HG03457 (cell line): Measurements from ENCODE around the gene PSG5.
"Not testable (repeated sequence)": the region's sequence is repeated elsewhere in the genome, so short reads cannot be mapped to it uniquely, and the experiment has no call there.

Experiments
- ATAC-seq: cut with Tn5 transposase; IDR thresholded peaks from one replicate; pipeline ENCODE4 v1.9.1; 2021; ENCODE audit warnings: moderate number of reproducible peaks; ENCODE audit not compliant: unreplicated experiment

Gene PSG5

DNA sequence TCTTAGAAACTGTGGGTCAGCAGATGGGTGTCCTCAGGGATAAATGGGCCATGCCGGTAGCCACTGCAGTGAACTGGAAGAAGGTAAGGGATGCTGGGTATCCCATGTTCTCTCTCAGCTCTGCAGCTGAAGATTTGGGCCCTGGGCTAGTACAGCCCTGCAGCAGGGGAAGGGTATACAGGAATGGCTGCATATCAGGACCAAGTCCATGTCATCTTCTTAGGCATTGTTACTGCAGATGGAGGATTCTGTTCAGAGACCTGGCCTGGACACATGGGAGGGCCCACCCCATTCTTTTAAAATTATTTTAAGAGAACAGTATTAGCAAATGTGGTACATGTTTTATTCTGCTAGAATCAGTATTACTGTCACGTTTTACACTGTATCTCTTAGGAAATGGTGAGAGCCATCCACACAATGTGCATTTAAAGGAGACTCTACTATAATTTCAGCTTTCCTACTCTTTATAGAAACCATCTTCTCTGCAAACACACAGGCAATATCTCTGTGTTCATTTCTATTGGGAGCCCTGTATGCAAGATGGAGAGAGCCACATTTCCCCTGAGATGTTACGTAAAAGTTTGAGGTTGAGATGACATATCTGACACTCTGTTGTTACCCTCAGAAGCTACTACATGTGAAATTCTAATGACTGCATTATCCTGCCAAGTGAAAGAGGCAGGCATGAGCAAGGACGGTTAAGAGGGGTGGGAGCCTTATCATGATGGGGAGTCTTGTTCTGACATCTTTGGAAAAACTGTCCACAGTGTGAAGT lies 6.2 kb upstream of the PSG5 start:
- ATAC-seq, result not testable (repeated sequence)

DNA sequence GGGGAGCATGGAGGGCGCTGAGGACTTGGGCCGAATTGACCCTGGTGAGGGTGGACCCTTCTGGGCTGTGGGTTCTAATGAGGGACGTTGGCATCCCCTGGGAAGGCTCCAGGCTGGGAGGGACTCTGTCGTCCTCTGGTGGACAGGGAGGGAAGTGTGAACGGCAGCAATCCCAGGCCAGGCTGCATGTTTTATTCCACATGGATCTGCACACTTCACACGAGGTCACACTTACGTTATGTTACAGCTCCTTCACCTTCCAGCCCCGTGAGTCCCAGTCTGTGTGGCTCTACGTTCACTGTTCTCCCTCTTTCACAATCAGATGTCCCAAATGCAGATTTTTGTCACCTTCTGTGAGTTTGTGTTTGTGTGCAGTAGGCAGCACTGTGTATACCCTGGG lies 1.8 kb upstream of the PSG5 start:
- ATAC-seq, result not testable (repeated sequence)

DNA sequence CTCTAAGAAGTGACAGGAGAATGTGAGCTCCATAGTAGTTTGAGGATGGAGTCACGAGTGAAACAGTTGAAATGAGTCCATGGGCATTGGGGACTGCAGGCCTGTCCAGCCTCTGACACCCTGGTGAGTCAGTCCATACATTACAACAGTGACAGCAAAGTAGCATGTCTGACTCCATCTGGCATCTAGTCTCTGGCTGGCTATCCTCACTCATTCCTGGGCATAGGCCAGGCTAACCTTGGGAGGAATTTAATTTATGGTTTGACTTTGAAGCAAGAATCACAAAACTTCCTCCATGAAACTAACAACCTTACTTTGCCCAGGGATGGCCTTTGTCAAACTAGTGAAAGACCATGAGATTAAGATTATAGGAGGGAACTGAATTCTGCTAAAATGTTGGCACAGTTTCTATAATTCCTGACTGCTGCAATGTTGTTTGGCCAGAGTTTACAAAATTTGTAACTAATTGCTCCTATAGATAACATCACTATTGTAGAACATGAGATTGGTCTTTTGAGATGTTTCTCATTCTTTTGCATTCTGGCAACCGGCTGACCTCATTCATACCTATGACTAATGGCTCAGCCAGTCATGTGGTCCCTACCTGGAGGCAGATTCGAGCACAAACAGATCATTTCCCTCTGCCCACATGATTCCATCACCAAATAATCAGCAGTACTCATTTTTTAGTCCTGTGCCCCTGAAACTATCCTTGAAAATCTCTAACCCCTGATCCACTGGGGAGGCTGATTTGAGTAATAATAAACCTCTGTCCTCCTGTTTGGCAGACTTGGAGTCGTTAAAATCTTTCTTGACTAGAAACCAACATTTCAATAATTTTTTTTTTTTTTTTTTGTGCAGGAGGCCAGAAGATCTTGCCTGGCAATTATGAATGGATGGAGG lies 4.2 kb downstream of the PSG5 start:
- not testable (repeated sequence) for ATAC-seq

DNA sequence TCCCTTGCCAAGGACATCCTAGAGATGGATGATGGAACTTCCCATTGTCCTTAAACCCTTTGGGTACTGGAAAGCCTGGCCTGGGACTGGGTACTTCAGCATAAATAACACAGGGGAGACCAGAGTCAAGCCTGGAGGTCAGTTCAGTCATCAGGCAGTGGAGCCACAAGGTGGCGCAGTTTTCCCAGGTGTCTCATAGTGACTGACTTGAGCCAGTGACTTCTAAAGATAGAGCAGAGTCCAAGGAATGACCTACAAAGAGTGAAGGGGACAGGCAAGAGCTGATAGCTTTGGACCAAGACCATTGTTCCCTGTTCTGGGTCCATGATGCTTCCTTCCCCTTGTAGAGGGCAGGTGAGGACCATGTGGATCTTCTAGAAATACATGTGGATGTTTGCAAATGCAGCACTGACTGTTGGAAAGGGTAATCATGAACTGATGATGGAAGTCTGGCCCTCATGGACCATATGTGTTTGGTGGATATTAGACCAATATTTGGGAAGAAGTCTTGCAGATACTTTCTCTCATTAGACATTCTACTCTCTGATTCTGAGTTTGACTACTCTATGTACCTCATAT lies 6.7 kb downstream of the PSG5 start:
- ATAC-seq, result not testable (repeated sequence)

DNA sequence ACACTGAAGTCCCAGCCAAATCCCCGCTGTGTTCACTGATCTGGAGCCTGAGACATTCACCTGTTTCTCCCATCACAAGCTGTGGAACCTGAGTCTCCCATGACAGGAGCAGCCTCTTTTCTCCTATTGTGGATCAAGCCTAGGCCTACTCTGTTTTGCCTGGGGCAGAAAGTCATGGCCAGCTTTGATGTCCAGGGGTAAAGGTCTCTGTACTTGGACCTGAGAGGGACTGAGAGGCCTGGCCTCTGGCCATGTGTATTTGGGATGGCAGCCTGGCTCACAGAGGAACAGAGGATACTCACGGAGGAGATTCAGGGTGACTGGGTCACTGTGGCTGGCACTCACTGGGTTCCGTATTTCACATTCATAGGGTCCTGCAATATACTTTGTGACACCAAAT lies 7.8 kb downstream of the PSG5 start:
- not testable (repeated sequence) for ATAC-seq

DNA sequence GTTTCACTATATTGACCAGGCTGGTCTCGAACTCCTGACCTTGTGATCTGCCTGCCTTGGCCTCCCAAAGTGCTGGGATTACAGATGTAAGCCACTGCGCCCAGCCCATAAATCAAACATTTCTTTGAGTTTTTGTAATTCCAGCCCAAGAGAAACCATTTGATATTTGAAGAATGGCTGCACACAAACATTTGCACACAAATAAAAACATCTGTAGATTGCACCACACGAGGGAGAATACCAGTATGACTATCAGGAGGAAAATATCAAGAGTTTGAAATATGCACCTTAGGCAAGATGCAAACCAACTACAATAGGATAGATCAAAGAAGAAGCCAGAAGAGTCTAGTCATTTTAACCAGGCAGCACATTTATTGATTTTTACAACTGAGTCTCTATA lies 20.4 kb downstream of the PSG5 start:
- not testable (repeated sequence) for ATAC-seq

DNA sequence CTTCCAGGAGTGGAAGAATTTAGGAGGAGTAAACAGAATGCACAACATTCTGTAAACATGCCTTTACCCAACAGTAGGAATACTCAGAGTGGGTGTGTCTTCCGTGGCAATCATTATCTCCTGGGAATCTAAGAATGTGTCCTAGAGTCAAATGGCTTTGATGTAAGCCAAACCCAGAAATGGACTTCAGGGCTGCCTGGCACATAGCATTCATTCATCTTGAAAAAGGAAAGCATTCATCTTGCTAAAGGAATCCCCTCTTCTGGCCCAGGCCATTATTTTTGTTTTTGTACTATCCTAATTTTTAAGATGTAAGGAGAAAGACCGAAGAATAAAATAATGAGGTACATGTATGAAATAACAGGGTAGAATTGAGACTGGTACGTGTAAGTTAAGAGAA lies 23.2 kb downstream of the PSG5 start:
- ATAC-seq, result not testable (repeated sequence)

DNA sequence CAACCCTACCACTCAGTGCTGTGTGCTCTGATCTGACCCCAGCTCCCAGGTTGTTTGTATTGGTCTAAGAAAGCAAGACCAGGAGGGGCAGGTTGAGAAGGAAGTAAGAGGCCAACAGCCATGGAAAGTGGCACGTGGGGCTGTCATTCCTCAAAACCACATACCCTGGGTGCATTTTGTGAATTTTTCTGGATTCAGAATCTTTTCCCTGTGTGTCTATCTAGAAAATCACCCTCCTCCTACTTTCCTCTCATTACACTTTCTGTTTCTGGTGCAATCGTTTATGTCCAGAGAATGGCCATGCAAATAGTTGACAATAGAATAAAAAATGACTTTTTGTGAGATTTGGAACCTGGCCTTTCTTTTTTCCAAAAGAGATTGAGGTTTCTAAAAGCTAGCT lies 24.1 kb downstream of the PSG5 start:
- ATAC-seq, result not testable (repeated sequence)

DNA sequence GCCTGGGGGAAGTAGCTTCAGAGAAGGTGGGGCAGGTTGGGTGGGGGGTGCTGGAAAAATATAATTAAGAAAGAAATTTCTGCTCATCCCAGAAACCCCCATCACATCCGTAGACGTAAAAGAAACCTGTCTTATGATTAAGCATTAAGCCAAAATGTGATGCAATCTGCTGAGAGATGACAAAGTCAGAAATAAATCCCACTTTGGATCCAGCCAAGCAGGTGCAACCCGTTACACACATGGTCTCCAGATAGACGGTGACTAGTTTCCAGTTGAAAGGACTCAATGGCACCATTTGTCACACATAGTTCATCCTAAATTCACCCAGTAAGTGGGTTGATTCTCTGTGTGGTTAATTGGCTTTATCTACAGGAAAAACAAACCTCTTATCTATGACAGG lies 34.1 kb downstream of the PSG5 start:
- ATAC-seq, result no peak

DNA sequence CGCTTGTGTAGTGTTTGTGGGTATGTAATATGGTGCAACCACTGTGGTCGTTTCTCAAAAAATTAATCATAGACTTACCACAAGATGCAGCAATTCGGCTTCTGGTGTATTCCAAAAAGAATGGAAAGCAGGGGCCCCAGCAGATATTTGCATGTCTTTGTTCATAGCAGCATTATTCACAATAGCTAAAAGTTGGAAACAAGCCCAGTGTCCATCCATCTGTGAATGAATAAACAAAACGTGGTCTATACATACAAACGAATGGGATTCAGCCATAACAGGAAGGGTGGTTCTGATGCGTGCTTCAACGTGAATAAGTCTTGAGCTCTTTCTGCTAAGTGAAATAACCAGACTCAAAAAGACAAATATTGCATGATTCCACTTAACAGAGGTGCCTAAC lies 36.5 kb downstream of the PSG5 start:
- ATAC-seq, result not testable (repeated sequence)

DNA sequence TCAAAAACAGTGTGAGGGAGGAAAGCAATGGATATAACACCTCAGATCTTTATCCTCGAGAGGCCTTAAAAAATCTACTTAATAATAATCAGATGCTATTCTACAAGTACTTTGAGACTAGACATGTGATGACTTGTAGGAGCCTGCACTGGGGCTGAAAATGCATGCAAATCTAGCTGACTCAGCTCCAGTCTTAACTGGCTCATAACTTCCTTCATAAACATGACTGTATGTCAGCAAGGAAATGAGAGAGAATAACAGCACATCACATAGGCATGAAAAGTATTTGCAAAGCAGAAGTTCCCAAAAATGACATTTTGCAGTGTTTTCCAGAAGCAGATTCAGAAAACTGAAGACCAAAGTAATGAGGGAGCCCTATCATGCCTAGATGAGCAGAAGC lies 38.1 kb downstream of the PSG5 start:
- no peak for ATAC-seq

DNA sequence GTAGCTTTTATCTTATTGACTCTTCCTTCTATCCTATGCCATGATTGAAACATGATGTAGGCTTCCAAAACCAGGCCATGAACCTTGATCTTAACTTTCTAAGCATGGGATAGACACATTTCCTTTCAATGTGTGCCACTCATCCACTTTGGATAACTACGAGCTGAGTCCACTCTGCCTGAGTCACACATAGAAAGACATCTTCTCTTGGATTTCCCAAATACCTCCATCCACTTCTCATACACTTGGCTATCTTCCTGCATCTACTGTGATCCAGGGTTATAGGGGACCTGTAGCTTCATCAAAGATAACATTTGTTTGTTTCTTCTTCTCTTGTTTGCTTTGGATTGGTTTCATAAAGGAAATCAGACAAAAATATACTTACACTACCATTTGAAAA lies 44.6 kb downstream of the PSG5 start:
- ATAC-seq, result not testable (repeated sequence)

DNA sequence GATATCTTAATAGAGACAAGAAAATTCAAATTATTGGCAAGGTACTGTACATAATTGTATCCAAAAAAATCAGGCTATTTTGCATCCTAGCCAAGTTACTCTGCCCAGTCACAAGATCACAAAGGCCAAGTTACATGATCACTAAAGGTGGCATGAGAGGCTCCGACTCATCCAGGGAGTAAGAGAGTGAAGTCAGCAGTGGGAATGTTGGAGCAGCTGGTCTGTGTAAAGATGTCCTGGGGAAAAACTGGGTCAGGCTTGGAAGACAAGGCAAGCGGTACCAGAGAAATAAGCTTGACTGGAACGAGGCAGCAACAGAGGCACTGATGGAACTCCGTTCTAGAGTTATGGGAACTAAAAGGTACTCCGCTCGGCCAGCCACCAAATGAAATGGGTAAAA lies 53.6 kb downstream of the PSG5 start:
- no peak for ATAC-seq

DNA sequence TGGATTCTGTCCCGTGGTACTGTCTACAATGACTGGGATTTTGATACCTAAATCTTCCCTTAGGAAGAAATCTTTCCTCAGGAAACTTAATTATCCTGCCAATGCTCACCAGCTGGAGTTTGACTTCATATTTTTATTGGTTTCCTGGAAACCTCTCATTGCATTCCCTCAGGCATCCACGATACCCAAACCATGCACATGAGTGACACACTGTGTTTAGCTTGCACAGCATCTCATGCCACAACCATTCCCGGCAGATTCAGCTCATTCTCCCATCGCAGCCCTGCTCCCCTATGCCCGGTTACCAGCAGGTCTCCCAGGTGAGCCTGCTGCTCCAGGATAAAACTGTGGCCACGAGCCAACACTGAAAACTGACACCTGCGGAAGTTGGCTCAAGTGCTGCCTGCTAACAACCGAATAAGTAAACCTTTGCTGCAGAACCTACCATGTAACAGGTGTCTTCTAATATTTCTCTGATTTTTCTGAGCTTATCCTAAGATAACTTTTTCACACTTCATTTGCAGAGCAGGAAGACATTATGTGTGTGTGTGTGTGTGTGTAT lies 55.0 kb downstream of the PSG5 start:
- not testable (repeated sequence) for ATAC-seq

DNA sequence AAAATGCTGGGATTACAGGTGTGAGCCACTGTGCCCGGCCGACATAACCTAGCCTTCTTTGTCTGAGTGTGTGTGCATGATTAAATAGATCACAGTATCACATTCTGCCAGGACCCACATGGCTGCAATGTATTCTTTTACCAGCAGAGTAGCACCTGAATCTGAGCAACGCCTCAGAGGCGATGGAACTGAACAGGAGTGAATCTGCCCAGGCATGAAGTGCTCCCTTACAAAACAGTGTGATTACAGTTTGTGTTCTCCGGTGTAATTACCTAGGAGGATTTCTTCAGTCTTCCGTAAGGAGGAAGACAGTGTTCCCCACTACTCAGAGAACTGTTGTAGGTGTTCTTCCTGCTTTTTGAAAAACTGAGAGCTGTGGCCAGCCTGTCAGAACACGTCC lies 57.1 kb downstream of the PSG5 start:
- not testable (repeated sequence) for ATAC-seq

DNA sequence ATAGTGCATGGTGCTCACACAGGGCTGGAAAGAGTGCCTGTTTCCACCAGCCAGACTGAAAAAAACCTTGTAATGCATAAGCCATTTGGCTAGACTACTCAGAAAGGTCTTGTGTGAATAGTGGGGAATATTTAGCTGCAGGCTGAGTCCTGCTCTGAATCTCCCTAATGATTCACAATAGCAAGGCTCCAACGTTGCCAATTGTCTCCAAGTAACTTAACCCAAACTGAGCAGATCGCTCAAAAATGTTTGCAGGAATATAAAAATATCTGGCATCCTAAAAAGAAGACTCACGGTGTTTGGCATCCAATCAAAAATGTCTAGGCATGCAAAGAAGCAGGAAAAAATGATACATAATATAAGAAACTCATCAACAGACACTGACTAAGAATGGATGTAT lies 59.0 kb downstream of the PSG5 start:
- ATAC-seq, result not testable (repeated sequence)

DNA sequence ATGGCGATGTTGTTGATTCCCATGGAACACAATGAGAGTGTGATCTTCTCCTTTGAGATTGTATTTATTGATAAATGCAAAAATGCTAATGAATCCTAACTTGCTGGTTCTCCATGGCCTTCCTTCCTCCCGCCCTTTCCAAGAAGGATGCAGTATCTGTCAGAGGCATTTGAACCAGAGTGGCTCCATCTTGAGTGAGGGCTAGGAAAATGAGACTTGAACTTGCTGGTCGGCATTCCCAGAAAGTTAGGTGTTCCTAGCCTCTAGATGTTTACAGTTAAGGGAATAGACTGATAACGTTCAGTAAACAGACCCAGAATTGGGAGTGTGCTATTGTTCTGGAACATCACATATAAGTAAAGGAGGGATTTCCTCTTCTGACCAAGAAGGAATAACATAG lies 59.6 kb downstream of the PSG5 start:
- ATAC-seq, result no peak

DNA sequence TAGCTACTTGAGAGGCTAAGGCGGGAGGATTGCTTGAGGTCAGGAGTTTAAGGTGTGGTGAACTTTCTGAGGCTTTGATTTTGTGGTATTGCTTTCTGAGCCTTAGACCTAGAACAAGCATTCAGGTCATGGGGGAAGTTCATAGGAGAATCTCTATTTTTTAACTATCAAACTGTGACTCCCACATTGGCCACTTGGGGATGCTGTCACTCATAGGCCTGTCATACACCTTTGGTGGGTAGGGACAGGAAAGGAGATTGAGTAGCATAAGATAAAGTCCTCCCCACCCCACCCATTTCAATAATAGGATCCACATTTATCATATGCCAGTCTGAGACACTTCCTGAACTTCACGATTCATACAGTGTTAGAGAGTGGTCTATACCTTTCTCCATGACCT lies 62.0 kb downstream of the PSG5 start:
- no peak for ATAC-seq

DNA sequence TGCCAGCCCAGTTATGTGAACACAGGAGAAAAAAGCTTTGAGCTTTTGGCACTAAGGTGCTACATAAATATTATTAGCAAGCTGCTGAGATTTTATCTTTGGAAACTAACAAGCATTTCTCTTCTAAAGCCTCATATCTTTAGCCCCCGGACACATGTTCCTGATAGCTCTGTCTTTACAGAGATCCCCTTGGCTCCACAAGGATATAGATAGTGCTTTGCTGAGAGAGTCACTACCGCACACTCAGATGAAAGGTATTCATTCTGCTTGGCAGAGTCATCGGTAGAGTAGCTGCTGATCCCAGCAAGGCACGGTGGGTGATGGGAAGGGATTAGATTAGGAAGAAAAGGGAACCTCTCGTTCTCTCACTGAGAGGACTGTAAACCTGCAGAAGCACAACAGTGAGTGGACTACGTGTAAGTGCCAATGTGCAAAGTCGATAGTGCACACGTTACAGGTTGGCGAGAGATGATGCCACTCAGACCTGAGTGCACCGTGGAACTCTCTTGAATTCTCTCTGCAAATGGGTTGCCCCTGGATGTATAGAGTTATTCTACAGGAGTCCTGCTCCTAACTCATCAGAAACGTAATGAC lies 65.8 kb downstream of the PSG5 start:
- ATAC-seq, result not testable (repeated sequence)

DNA sequence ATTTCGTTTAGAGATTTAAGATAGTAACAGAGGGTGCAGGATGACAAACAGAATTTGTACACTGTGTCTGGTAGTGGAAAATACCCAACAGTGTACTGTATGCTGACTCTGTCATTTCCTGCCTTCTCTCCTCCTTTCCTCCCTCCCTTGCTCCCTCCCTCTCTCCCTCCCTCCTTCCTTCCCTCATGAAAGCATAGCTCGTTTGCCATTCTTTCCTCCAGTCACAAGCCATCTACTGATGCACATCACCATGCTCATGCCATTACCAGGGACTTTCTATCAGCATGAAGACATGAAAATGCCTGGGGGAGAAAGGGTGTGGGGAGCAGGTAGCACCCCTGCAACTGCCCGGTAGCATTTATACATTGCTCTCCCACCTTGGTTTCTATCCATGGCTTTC lies 66.8 kb downstream of the PSG5 start:
- ATAC-seq, result not testable (repeated sequence)
